ENCODE results near the gene ING4. TPM values are rescaled to one million over a fixed set of nuclear protein-coding genes. Genes with fewer than 3 reads are reported as not detected.

ING4 gene
- total RNA-seq, 2 experiments from 2014 or later, result 13.8 to 15.2 TPM

- ChIA-PET POLR2A (no interaction called here), CTCF (interaction anchor here (0.7 to 2.4 kb wide), 3 partner anchors 71 to 76 kb away, joined by 3 to 10 read pairs (median 4); partner anchors contain the start of gene ZNF384)
- Mint-ChIP-seq H3K4me3 (no peak overlapping the region), H3K27me3 (no peaks in the 10 kb centered on the region), H3K4me1 (ENCODE audit: low read depth) (peaks cover 38% of the 10 kb centered on the region), H3K36me3 (no peaks in the 10 kb centered on the region), H3K27ac (peak overlapping the region; percentile 21), H3K9me3 (no peaks in the 10 kb centered on the region)
- intact Hi-C loops (cut with micrococcal nuclease), result no loop called here
- peak; percentile 28 for DNase-seq
These were observed 49.7 kb downstream of the ING4 start for GRCh38 chr12:6613015-6613775.

- Mint-ChIP-seq H3K4me3 (no peak overlapping the region), H3K4me1 (ENCODE audit: low read depth) (peaks cover 35% of the 10 kb centered on the region), H3K27ac (peak overlapping the region; percentile 71), H3K27me3 (no peaks in the 10 kb centered on the region), H3K9me3 (no peaks in the 10 kb centered on the region), H3K36me3 (no peaks in the 10 kb centered on the region)
- DNase-seq, result no peak
- intact Hi-C loops (cut with micrococcal nuclease), result no loop called here
- ChIA-PET CTCF (interaction anchor here (0.6 to 0.8 kb wide), 3 partner anchors 72 to 106 kb away, joined by 3 to 4 read pairs (median 3); partner anchors contain the start of gene ZNF384), POLR2A (no interaction called here)
These were observed 50.3 kb downstream of the ING4 start for GRCh38 chr12:6612652-6613014.

- H3K9me3 Mint-ChIP-seq, result no peaks in the 10 kb centered on the region
- H3K36me3 Mint-ChIP-seq, result no peaks in the 10 kb centered on the region
- peak overlapping the region; percentile 71 for H3K27ac Mint-ChIP-seq
- peaks cover 34% of the 10 kb centered on the region for H3K4me1 Mint-ChIP-seq (ENCODE audit: low read depth)
- intact Hi-C loops (cut with micrococcal nuclease), result no loop called here
- ChIA-PET POLR2A (no interaction called here), CTCF (interaction anchor here (0.6 to 0.8 kb wide), 3 partner anchors 72 to 107 kb away, joined by 3 to 4 read pairs (median 3); partner anchors contain the start of gene ZNF384)
- H3K27me3 Mint-ChIP-seq, result no peaks in the 10 kb centered on the region
- H3K4me3 Mint-ChIP-seq, result no peak overlapping the region
- peak; percentile 55 for DNase-seq
These were observed 50.7 kb downstream of the ING4 start for GRCh38 chr12:6612247-6612646.

- peak; percentile 47 for DNase-seq
- Mint-ChIP-seq H3K27ac (no peak overlapping the region), H3K36me3 (peaks cover 19% of the 10 kb centered on the region), H3K4me1 (ENCODE audit: low read depth) (peaks cover 50% of the 10 kb centered on the region), H3K4me3 (no peak overlapping the region), H3K27me3 (no peaks in the 10 kb centered on the region), H3K9me3 (no peaks in the 10 kb centered on the region)
- POLR2A ChIA-PET, result interaction anchor here (0.7 to 1.5 kb wide), 8 partner anchors 9 to 264 kb away, joined by 3 to 8 read pairs (median 4); partner anchors contain the start of genes COPS7A, SPSB2 and ZNF384
- CTCF ChIA-PET, result interaction anchor here (0.6 to 1.2 kb wide), 4 partner anchors 8 to 158 kb away, joined by 3 to 4 read pairs (median 3); partner anchors contain the start of gene PTMS
- intact Hi-C loops (cut with micrococcal nuclease), result loop anchor here (1.0 to 5.0 kb wide), 8 partner anchors 18 to 181 kb away; partner anchors contain the start of genes CD27, CD4, COPS7A and ING4
These were observed 54.2 kb downstream of the ING4 start for GRCh38 chr12:6608592-6609281.

GRCh38 chr12:6607751-6608591, 54.9 kb downstream of the ING4 start:
- Mint-ChIP-seq H3K9me3 (no peaks in the 10 kb centered on the region), H3K36me3 (peaks cover 27% of the 10 kb centered on the region), H3K27ac (no peak overlapping the region), H3K27me3 (no peaks in the 10 kb centered on the region), H3K4me3 (no peak overlapping the region), H3K4me1 (ENCODE audit: low read depth) (peaks cover 53% of the 10 kb centered on the region)
- intact Hi-C loops (cut with micrococcal nuclease), result loop anchor here (1.0 to 5.0 kb wide), 12 partner anchors 19 to 243 kb away; partner anchors contain the start of genes CD27, CD4, CDCA3 and COPS7A
- DNase-seq, result peak; percentile 82
- ChIA-PET CTCF (interaction anchor here (0.6 to 1.2 kb wide), 3 partner anchors 9 to 158 kb away, joined by 3 to 4 read pairs (median 3); partner anchors contain the start of gene PTMS), POLR2A (interaction anchor here (0.6 to 1.5 kb wide), 9 partner anchors 9 to 265 kb away, joined by 3 to 8 read pairs (median 4); partner anchors contain the start of genes COPS7A, SPSB2 and ZNF384)

GRCh38 chr12:6606331-6607131, 56.4 kb downstream of the ING4 start:
- H3K9me3 Mint-ChIP-seq, result no peaks in the 10 kb centered on the region
- ChIA-PET CTCF (interaction anchor here (0.8 to 2.9 kb wide), 5 partner anchors 12 to 160 kb away, joined by 3 to 13 read pairs (median 4); partner anchors contain the start of gene PTMS), POLR2A (interaction anchor here (0.8 to 1.9 kb wide), 6 partner anchors 9 to 245 kb away, joined by 4 to 8 read pairs (median 5); partner anchors contain the start of genes CDCA3 and USP5)
- H3K36me3 Mint-ChIP-seq, result peaks cover 41% of the 10 kb centered on the region
- peaks cover 51% of the 10 kb centered on the region for H3K4me1 Mint-ChIP-seq (ENCODE audit: low read depth)
- peak; percentile 77 for DNase-seq
- intact Hi-C loops (cut with micrococcal nuclease), result loop anchor here (1.0 to 5.0 kb wide), 7 partner anchors 32 to 245 kb away; partner anchors contain the start of genes CD27, CD4, CDCA3 and GAPDH
- peak overlapping the region; percentile 95 for H3K4me3 Mint-ChIP-seq
- no peaks in the 10 kb centered on the region for H3K27me3 Mint-ChIP-seq
- peak overlapping the region; percentile 91 for H3K27ac Mint-ChIP-seq

- POLR2A ChIA-PET, result interaction anchor here (0.8 to 1.9 kb wide), 8 partner anchors 10 to 246 kb away, joined by 3 to 8 read pairs (median 4); partner anchors contain the start of genes CDCA3, NOP2 and USP5
- H3K9me3 Mint-ChIP-seq, result no peaks in the 10 kb centered on the region
- peak overlapping the region; percentile 91 for H3K27ac Mint-ChIP-seq
- H3K36me3 Mint-ChIP-seq, result peaks cover 49% of the 10 kb centered on the region
- CTCF ChIA-PET, result interaction anchor here (0.8 to 2.9 kb wide), 7 partner anchors 10 to 161 kb away, joined by 3 to 13 read pairs (median 4); partner anchors contain the start of genes MLF2 and PTMS
- intact Hi-C loops (cut with micrococcal nuclease), result loop anchor here (2.0 to 5.0 kb wide), 5 partner anchors 31 to 182 kb away; partner anchors contain the start of genes CD27, CD4 and GAPDH
- no peaks in the 10 kb centered on the region for H3K27me3 Mint-ChIP-seq
- DNase-seq, result peak; percentile 50
- peak overlapping the region; percentile 95 for H3K4me3 Mint-ChIP-seq
- peaks cover 42% of the 10 kb centered on the region for H3K4me1 Mint-ChIP-seq (ENCODE audit: low read depth)
These were observed 57.2 kb downstream of the ING4 start for GRCh38 chr12:6605421-6606330.

GRCh38 chr12:6604259-6605029, 58.5 kb downstream of the ING4 start:
- DNase-seq, result peak; percentile 28
- Mint-ChIP-seq H3K4me3 (peak overlapping the region; percentile 95), H3K36me3 (peaks cover 62% of the 10 kb centered on the region), H3K27me3 (no peaks in the 10 kb centered on the region), H3K9me3 (no peaks in the 10 kb centered on the region), H3K4me1 (ENCODE audit: low read depth) (peaks cover 38% of the 10 kb centered on the region), H3K27ac (peak overlapping the region; percentile 91)
- CTCF ChIA-PET, result interaction anchor here (1.0 to 2.9 kb wide), 5 partner anchors 16 to 149 kb away, joined by 3 to 13 read pairs (median 4); partner anchors contain the start of gene MLF2
- intact Hi-C loops (cut with micrococcal nuclease), result loop anchor here (5.0 kb wide), 3 partner anchors 162 to 183 kb away; partner anchors contain the start of genes CD27 and CD4
- POLR2A ChIA-PET, result interaction anchor here (0.8 to 1.9 kb wide), 7 partner anchors 13 to 88 kb away, joined by 3 to 8 read pairs (median 3); no protein-coding TSS in a partner anchor

GRCh38 chr12:6603095-6603567, 59.8 kb downstream of the ING4 start:
- DNase-seq, result peak; percentile 59
- intact Hi-C loops (cut with micrococcal nuclease), result no loop called here
- Mint-ChIP-seq H3K36me3 (peaks cover 68% of the 10 kb centered on the region), H3K9me3 (no peaks in the 10 kb centered on the region), H3K27ac (peak overlapping the region; percentile 77), H3K4me3 (peak overlapping the region; percentile 56), H3K27me3 (no peaks in the 10 kb centered on the region), H3K4me1 (ENCODE audit: low read depth) (peaks cover 38% of the 10 kb centered on the region)
- POLR2A ChIA-PET, result interaction anchor here (0.6 to 1.2 kb wide), 3 partner anchors 29 to 341 kb away, joined by 3 to 6 read pairs (median 3); partner anchors contain the start of genes C12orf57 and RNU7-1
- CTCF ChIA-PET, result interaction anchor here (1.2 to 1.9 kb wide), 4 partner anchors 15 to 66 kb away, joined by 3 to 6 read pairs (median 4); no protein-coding TSS in a partner anchor

All from activated CD4-positive, alpha-beta memory T cell treated with anti-CD3 and anti-CD28 coated beads for 36 hours (primary cell).